ENCODE data around the gene PRORP.
"Not testable (repeated sequence)": the region's sequence is repeated elsewhere in the genome, so short reads cannot be mapped to it uniquely, and the experiment has no call there.

PRORP gene

DNA sequence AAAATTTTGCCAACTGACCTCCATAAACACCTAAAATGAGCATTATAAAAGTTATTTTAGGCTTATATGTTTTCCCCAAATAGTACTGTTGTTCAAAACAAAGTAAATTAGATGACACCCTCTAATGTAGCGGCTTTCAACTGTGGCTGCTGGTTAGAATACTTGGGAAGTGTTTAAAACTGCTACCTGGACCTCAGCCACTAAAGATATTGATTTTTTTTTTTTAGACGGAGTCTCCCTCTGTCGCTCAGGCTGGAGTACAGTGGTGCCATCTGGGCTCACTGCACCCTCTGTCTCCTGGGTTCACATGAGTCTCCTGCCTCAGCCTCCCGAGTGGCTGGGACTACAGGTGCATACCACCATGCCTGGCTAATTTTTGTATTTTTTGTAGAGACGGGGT is 16.2 kb downstream of the PRORP start:
- DNase-seq (ENCODE audit: low read depth), result no peak

DNA sequence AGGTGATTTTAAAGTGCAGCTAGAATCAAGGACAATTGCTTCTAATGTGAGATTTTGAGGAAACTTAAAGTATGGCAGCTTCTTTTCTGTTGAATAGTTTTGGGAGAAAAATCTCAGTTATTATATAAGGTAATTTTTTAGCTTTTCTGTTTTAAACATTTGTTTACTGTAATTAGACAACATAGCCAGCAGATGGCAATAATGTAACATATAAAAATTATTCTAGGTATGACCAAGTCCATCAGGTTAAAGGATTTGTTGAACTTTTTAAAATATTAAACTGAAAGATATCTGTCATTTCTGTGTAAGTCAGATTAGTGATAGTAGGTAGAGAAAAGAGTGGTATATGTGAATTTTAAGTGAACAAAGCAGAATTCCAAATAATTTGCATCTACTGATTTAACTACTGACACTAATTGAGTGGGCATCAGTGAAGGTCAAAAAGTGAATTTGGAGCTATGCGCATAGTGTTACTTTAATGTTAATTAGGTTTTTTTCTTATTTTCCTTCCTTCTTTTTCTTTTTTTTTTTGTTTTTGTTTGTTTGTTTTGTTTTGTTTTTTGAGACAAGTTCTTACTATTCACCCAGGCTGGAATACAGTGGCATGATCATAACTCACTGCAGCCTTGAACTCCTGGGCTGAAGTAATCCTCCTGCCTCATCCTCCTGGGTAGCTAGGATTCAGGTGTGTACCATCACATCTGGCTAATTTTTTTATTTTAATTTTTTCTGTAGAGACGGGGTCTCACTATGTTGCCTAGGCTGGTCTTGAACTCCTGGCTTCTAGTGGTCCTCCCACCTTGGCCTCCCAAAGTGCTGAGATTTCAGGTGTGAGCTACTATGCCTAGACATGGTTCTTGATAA is 18.6 kb downstream of the PRORP start:
- DNase-seq (ENCODE audit: low read depth), result no peak

DNA sequence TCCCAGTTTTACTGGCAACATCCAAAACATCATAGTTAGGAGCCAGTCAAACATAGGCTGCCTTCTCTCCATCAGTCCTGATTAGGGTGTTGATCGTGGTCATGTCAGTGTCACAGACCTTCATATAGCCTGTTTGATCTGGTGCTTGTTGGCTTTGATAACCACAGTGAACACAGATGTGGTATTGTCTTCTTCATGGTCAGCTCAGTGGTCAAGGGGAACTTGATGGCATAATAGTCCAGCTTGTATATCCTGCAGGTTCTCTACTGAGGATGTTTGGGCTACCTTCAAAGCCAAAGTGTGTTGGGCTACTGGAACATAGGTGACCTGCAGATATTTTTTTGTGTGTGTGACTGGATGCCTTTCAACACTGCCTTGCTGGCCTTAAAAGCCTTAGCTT is 21.7 kb downstream of the PRORP start:
- no peak for DNase-seq (ENCODE audit: low read depth)

DNA sequence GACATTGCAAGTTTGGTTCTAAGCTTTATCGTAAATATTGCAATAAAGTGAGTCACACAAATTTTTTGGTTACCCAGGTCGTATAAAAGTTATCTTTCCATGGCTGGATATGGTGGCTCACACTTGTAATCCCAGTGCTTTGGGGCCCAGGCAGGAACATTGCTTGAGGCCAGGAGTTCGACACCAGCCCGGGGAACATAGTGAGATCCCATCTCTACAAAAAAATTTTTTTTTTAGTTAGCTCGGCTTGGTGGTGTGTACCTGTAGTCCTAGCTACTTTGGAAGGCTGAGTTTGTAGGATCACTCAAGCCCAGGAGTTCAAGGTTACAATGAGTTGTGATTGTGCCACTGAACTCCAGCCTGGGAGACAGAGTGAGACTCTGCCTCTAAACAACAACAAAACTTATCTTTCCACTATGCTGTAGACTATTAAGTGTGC is 24.4 kb downstream of the PRORP start:
- DNase-seq (ENCODE audit: low read depth), result no peak

DNA sequence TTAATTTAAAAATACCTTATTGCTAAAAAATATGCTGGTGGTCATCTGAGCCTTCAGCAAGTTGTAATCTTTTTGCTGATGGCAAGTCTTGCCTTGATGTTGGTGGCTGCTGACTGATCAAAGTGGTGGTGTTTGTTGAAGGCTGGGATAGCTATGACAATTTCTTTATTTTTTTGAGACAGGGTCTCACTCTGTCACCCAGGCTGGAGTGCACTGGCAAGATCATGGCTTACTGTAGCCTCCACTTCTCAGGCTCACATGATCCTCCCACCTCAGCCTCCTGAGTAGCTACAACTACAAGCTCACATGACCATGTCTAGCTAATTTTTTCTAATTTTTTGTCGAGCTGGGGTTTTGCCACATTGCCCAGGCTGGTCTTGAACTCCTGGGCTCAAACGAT is 24.8 kb downstream of the PRORP start:
- no peak for DNase-seq (ENCODE audit: low read depth)

DNA sequence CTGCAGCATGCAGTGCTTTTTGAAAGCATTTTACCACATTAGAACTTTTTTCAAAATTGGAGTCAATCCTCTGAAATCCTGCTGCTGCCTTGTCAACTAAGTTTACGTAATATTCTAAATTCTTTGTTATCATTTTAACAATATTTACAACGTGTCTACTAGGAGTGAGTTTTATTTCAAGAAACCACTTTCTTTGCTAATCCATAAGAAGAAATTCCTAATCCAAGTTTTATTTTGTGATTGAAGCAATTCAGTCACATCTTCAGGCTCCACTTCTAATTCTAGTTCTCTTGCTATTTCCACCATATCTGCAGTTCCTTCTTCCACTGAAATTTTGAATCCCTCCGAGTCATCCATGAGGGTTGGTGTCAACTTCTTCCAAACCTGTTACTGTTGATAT is 25.4 kb downstream of the PRORP start:
- no peak for DNase-seq (ENCODE audit: low read depth)

DNA sequence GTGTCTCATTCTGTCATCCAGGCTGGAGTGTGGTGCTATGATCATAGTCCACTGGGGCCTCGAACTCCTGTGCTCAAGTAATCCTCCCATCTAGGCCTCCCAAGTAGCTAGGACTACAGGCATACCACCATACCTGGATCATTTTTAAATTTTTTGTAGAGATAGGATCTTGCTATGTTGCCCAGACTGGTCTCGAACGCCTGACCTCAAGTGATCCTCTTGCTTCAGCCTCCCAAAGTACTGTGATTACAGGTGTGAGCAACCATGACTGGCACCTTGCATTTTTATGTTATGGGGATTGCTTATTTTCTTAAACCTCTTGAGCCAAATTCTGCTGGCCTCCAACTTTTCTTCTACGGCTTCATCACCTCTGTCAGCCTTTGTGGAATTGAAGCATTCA is 26.9 kb downstream of the PRORP start:
- DNase-seq (ENCODE audit: low read depth), result no peak

DNA sequence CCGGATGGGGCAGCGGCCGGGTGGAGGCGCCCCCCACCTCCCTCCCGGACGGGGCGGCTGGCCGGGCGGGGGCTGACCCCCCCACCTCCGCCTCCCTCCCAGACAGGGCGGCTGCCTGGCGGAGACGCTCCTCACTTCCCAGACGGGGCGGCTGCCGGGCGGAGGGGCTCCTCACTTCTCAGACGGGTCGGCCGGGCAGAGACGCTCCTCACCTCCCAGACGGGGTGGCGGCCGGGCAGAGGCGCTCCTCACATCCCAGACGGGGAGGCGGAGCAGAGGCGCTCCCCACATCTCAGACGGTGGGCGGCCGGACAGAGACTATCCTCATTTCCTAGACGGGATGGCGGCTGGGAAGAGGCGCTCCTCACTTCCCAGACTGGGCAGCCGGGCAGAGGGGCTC is 30.2 kb downstream of the PRORP start:
- DNase-seq (ENCODE audit: low read depth), result not testable (repeated sequence)

DNA sequence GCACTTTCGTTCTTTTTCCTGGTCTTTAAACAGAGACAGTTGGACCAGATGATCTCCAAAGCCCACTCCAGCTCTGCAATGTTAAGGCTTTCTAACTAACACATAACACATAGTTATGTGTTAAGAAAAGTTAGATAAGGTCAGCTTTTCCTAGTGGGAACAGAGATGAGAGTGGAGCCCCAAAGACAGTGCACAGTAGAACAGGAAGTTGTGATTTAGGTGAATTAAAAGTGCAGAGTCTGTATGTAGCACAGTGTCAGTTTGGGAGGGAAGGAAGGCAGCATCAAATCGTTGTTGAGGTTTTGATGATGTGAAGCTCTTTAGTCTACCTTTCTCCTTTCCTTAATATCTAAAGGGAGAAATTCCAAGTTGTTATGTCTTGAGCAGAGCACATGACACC is 31.7 kb downstream of the PRORP start:
- DNase-seq (ENCODE audit: low read depth), result no peak

DNA sequence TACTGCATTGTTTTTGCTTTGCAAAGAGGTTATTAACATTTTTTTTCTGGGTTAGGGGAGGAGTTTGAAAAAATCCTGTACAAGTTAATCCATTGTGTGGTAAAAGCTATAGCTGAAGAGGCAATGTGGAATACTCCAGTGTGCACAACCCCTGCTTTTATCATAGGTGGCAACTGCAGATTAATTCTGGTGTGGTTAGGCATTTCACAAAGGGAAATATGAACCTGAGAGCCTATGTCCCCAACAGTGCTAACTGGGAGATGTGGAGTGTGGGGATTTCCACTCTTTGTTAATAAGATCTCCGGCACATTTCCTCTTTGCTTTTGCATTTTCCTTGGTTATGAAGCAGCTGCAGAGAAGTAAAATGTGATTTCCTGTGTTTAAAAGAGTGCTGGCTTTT is 33.6 kb downstream of the PRORP start:
- no peak for DNase-seq (ENCODE audit: low read depth)

DNA sequence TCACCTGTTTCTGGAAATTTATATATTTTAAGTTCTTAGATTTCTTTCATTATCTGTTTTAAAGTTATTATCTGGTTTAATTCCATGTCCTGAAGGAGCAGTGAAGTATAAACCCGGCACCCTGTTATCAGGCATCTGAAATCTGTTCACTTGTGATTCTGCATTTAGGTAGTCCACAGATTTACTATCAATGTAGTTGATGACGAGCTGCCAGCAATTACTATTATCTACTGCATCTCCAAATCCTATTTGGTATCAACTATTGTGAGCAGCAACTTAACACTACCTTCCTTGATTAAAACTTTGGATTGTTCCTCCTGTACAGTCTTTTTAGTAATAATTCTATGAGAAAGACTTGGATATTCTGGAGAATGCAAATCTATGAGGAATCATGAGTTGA is 36.1 kb downstream of the PRORP start:
- DNase-seq (ENCODE audit: low read depth), result no peak

DNA sequence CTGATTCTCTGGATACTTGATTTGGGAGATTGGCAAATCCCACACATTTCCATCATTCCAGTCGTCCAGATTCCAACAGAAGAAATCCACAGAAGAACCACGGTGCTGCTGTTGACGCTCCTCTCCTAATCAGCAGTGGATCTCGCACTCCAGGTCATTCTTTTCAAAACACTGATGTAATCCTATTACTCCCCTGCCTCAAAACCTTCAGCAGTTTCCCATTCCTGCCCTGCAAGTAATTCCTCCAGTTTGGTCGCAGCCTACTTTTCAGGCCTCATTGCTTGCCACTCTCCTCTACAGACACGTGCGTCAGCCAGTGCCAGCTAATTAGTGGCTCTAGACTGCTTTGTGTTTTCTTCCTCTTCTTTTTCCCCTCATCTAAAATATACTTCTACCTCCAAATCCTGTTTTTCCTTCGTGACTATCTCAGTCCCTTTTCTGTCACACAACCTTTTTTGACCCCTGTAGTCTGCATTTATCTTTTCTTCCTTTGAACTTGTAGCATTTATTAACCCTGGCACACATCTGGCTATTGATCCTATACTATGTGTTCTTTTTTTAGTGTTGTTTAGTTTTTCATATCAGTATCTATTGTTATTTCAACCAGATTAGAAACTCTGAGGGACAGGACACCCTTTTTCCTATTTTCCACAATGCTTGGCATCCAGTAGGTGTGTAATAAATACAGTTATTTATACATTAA is 36.8 kb downstream of the PRORP start:
- no peak for DNase-seq (ENCODE audit: low read depth)

DNA sequence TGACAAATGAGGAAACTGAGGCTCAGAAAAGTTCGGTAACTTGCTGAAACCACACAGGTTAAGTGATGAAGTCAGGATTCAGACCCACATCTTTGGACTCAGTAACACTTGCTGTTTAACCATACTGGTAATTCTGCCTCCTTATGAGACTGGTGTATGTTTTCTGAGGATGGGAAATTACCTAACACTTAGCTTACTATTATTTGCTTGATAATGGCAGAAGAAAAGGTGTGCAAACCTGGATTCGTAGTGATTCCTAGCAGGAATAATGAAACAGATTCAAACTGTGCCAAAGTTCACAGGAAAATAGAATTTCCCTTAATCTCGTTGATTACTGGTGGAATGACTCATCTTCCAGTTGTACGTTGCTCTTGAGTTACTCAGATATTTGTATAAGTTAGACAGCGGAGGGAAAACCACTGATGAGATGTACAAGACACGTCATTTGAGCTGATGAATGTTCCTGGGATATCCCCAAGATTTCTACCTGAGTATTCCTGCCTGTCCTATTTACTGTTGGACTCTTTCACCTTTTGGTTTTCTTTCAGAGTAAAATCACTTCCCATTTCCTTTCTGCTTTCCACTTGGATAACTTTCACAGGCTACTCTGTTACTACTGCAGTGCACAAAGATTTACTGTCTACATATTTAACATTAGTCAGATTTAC is 37.5 kb downstream of the PRORP start:
- no peak for DNase-seq (ENCODE audit: low read depth)

DNA sequence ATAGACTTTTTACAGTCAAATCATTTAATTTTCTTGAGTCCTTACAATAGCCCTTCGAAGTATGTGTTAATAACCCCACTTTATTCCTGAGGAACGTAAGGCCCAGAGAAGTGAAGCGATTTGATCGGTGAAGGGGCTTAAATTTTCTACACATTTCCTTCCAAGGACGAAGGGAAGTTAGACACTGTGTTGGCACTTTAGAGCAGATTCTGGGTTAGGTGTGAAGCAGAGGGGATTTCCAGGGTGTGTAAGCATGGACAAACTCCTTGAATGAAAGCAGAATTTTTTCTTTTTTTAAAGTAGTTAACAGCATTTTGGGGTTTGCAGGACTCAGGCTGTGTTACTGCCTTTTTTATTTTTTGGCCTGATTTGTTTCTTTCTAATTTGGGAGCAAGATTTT is 38.9 kb downstream of the PRORP start:
- peak; percentile 30 for DNase-seq (ENCODE audit: low read depth)

DNA sequence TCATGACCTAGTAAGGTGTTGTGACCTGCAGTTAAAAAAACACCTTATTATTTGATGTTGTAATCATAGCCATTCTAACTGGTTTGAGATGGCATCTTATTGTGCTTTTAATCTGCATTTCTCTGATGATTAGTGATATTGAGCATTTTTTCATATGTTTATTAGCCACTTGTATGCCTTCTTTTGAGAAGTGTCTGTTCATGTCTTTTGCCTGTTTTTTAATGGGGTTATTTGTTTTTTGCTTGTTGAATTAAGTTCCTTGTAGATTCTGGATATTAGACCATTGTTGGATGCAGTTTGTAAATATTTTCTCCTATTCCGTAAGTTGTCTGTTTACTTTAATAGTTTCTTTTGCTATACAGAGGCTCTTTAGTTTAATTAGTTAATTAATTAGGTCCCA is 41.0 kb downstream of the PRORP start:
- no peak for DNase-seq (ENCODE audit: low read depth)

DNA sequence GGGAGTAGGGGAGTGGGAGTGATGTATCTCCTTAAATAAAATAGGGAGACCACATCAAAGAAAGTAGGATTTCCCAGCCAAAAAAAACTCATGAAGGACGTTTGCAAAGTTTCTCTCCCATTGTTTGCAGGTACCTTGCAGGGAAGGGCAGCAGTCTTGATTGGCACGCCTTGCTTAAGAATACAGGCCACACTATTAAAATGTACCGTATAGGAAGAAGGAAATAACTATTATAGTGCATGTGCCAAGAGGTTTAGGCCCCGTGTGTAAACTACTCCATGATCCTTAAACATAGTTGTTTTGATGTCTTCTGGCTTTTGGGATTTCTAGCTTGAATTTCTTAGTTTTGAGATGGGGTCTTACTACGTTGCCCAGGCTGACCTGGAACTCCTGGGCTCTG is 42.5 kb downstream of the PRORP start:
- no peak for DNase-seq (ENCODE audit: low read depth)

DNA sequence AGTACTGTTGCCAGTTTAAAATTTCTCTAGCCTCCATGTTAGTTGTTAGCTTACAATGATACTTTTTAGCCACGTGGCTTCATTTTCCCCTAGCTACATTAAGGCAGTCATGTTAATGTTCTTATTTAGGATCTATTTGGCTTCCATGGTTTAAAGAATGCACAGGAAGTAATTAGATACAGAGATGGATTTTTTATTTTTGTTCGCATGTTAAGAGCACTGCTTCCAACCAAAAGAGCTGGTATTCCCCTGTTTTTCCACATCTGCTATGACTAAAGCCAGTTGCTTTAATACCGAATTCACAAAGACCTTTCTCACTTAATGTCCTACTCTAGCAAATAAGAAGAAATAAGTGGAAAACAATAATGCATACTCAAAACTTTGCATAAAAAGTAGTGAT is 45.1 kb downstream of the PRORP start:
- no peak for DNase-seq (ENCODE audit: low read depth)
